SJSA1 (cell line): ENCODE data around the gene CCDC57. TPM values are rescaled to one million over a fixed set of nuclear protein-coding genes. Genes with fewer than 3 reads are reported as not detected.
"Not testable (repeated sequence)": the region's sequence is repeated elsewhere in the genome, so short reads cannot be mapped to it uniquely, and the experiment has no call there.

ENCODE experiments used
- DNase-seq, 2 experiments: peaks; one replicate each; pipeline ENCODE4 v3.0.0-alpha.2; 2015 to 2020; ENCODE audit warnings: low spot score in 2 of 2, low read depth in 1 of 2
- H3K27ac ChIP-seq: fragments of 250-450 bp; sonication (Bioruptor Pico); 2 replicates; pipeline ENCODE4 v1.5.1; 2020; ENCODE audit warnings: mild to moderate bottlenecking, moderate library complexity
- H3K27me3 ChIP-seq: fragments of 250-450 bp; sonication (Bioruptor Pico); replicated peaks from 2 replicates; pipeline ENCODE4 v1.5.1; 2020; ENCODE audit warnings: mild to moderate bottlenecking, moderate library complexity
- H3K36me3 ChIP-seq: fragments of 250-450 bp; sonication (Bioruptor Pico); 2 replicates; pipeline ENCODE4 v1.5.1; 2020; ENCODE audit warnings: mild to moderate bottlenecking
- H3K4me1 ChIP-seq: fragments of 250-450 bp; sonication (Bioruptor Pico); replicated peaks from 2 replicates; pipeline ENCODE4 v1.6.1; 2021; ENCODE audit warnings: mild to moderate bottlenecking
- H3K4me3 ChIP-seq: fragments of 250-450 bp; sonication (Bioruptor Pico); 2 replicates; pipeline ENCODE4 v1.5.1; 2020; ENCODE audit warnings: mild to moderate bottlenecking
- H3K9me3 ChIP-seq: fragments of 250-450 bp; sonication (Bioruptor Pico); replicated peaks from 2 replicates; pipeline ENCODE4 v1.5.1; 2020; ENCODE audit warnings: mild to moderate bottlenecking
- total RNA-seq: library from RNA; depleted of rRNA; stranded (reverse); fragments of >200 nt; shearing (Covaris generic); gene quantifications from 2 replicates; pipeline ENCODE4 v1.2.3, GENCODE V29; 2014

The CCDC57 gene
- total RNA-seq, 1 experiment from 2014 or later: 8.2 TPM

- no peaks in the 10 kb centered on the region for H3K27me3 ChIP-seq
- H3K36me3 ChIP-seq: no peaks in the 10 kb centered on the region
- no peaks in the 10 kb centered on the region for H3K4me1 ChIP-seq
- no peak overlapping the region for H3K27ac ChIP-seq
- H3K9me3 ChIP-seq: no peaks in the 10 kb centered on the region
- DNase-seq: no peak
- H3K4me3 ChIP-seq: no peak overlapping the region
Measured at GRCh38 chr17:82134101-82134500, 78.5 kb downstream of the CCDC57 start.

GRCh38 chr17:82133166-82133953 lies 79.3 kb downstream of the CCDC57 start:
- H3K4me1 ChIP-seq, H3K9me3 ChIP-seq, H3K4me3 ChIP-seq, H3K27me3 ChIP-seq, H3K27ac ChIP-seq, H3K36me3 ChIP-seq, DNase-seq: not testable (repeated sequence)

- Histone ChIP-seq H3K4me1 (no peaks in the 10 kb centered on the region), H3K27ac (no peak overlapping the region), H3K4me3 (no peak overlapping the region), H3K27me3 (no peaks in the 10 kb centered on the region), H3K36me3 (no peaks in the 10 kb centered on the region), H3K9me3 (no peaks in the 10 kb centered on the region)
- no peak for DNase-seq
Measured at GRCh38 chr17:82129095-82129494, 83.5 kb downstream of the CCDC57 start.

- H3K4me3 ChIP-seq: no peak overlapping the region
- H3K4me1 ChIP-seq: no peaks in the 10 kb centered on the region
- no peaks in the 10 kb centered on the region for H3K36me3 ChIP-seq
- H3K27ac ChIP-seq: no peak overlapping the region
- DNase-seq: no peak
- H3K9me3 ChIP-seq: no peaks in the 10 kb centered on the region
- no peaks in the 10 kb centered on the region for H3K27me3 ChIP-seq
Measured at GRCh38 chr17:82128287-82128686, 84.4 kb downstream of the CCDC57 start.

GRCh38 chr17:82127704-82128103 lies 84.9 kb downstream of the CCDC57 start:
- Histone ChIP-seq H3K4me1 (peaks cover under 1% of the 10 kb centered on the region), H3K4me3 (no peak overlapping the region), H3K27me3 (no peaks in the 10 kb centered on the region), H3K9me3 (no peaks in the 10 kb centered on the region), H3K27ac (no peak overlapping the region), H3K36me3 (no peaks in the 10 kb centered on the region)
- DNase-seq: no peak

- H3K4me3 ChIP-seq: no peak overlapping the region
- no peaks in the 10 kb centered on the region for H3K9me3 ChIP-seq
- no peak overlapping the region for H3K27ac ChIP-seq
- peaks cover 5% of the 10 kb centered on the region for H3K4me1 ChIP-seq
- no peak for DNase-seq
- H3K27me3 ChIP-seq: no peaks in the 10 kb centered on the region
- H3K36me3 ChIP-seq: no peaks in the 10 kb centered on the region
Measured at GRCh38 chr17:82127315-82127595, 85.4 kb downstream of the CCDC57 start.

- Histone ChIP-seq H3K4me1 (peaks cover 10% of the 10 kb centered on the region), H3K9me3 (no peaks in the 10 kb centered on the region), H3K27me3 (no peaks in the 10 kb centered on the region), H3K36me3 (no peaks in the 10 kb centered on the region), H3K27ac (no peak overlapping the region), H3K4me3 (no peak overlapping the region)
- no peak for DNase-seq
Measured at GRCh38 chr17:82126556-82127314, 85.9 kb downstream of the CCDC57 start.

GRCh38 chr17:82124101-82124500 lies 88.5 kb downstream of the CCDC57 start:
- H3K4me3 ChIP-seq: no peak overlapping the region
- H3K4me1 ChIP-seq: peaks cover 29% of the 10 kb centered on the region
- H3K27ac ChIP-seq: no peak overlapping the region
- no peaks in the 10 kb centered on the region for H3K27me3 ChIP-seq
- no peaks in the 10 kb centered on the region for H3K9me3 ChIP-seq
- no peaks in the 10 kb centered on the region for H3K36me3 ChIP-seq
- DNase-seq: no peak

GRCh38 chr17:82121660-82122629 lies 90.7 kb downstream of the CCDC57 start:
- Histone ChIP-seq H3K4me1 (peaks cover 43% of the 10 kb centered on the region), H3K27me3 (no peaks in the 10 kb centered on the region), H3K27ac (peak overlapping the region; percentile 74), H3K4me3 (no peak overlapping the region), H3K9me3 (no peaks in the 10 kb centered on the region), H3K36me3 (no peaks in the 10 kb centered on the region)
- peak; percentile 31 to 55 for DNase-seq

GRCh38 chr17:82121246-82121645 lies 91.4 kb downstream of the CCDC57 start:
- no peak for DNase-seq
- Histone ChIP-seq H3K9me3 (no peaks in the 10 kb centered on the region), H3K4me3 (no peak overlapping the region), H3K4me1 (peaks cover 43% of the 10 kb centered on the region), H3K27me3 (no peaks in the 10 kb centered on the region), H3K36me3 (no peaks in the 10 kb centered on the region), H3K27ac (peak overlapping the region; percentile 74)

GRCh38 chr17:82120148-82120547 lies 92.5 kb downstream of the CCDC57 start:
- H3K4me3 ChIP-seq: no peak overlapping the region
- no peaks in the 10 kb centered on the region for H3K27me3 ChIP-seq
- no peak for DNase-seq
- no peaks in the 10 kb centered on the region for H3K36me3 ChIP-seq
- peaks cover 43% of the 10 kb centered on the region for H3K4me1 ChIP-seq
- no peak overlapping the region; the same call in 1 of the 2 replicates for H3K27ac ChIP-seq
- H3K9me3 ChIP-seq: no peaks in the 10 kb centered on the region

GRCh38 chr17:82118815-82119380 lies 93.7 kb downstream of the CCDC57 start:
- no peaks in the 10 kb centered on the region for H3K27me3 ChIP-seq
- peak overlapping the region; percentile 88 for H3K27ac ChIP-seq
- no peaks in the 10 kb centered on the region for H3K9me3 ChIP-seq
- DNase-seq: peak; percentile 89 to 90
- H3K4me1 ChIP-seq: peaks cover 43% of the 10 kb centered on the region
- 0 out of 2 replicates have a peak, but pooled peaks cover 1% of the 10 kb centered on the region for H3K36me3 ChIP-seq
- H3K4me3 ChIP-seq: peak overlapping the region; percentile 9

- H3K4me3 ChIP-seq: peak overlapping the region; percentile 9
- H3K27me3 ChIP-seq: no peaks in the 10 kb centered on the region
- H3K36me3 ChIP-seq: 0 out of 2 replicates have a peak, but pooled peaks cover 7% of the 10 kb centered on the region
- peak overlapping the region; percentile 88 for H3K27ac ChIP-seq
- no peaks in the 10 kb centered on the region for H3K9me3 ChIP-seq
- peaks cover 43% of the 10 kb centered on the region for H3K4me1 ChIP-seq
- DNase-seq: no peak
Measured at GRCh38 chr17:82118168-82118814, 94.4 kb downstream of the CCDC57 start.
